B cell (primary cell): ENCODE measurements around the gene ZC3H12C. TPM values are rescaled to one million over a fixed set of nuclear protein-coding genes. Genes with fewer than 3 reads are reported as not detected.

Experiments used
- ATAC-seq: fragments of 200-7000 bp; cut with Tn5 transposase; one replicate; pipeline ENCODE4 v1.10.0; 2021; ENCODE audit warnings: low read depth, mild to moderate bottlenecking, moderate number of reproducible peaks, moderate library complexity
- CTCF ChIA-PET: fragments of 350-600 bp; sonication (Branson Sonifier 250); formaldehyde crosslinking; loops from one replicate; lab custom pipeline; 2021; ENCODE audit warnings: antibody characterized with exemption, inconsistent platforms; lab: Charles Lee
- POLR2A ChIA-PET: fragments of 350-600 bp; sonication (Branson Sonifier 250); formaldehyde crosslinking; loops from one replicate; lab custom pipeline; 2021; ENCODE audit warnings: antibody characterized with exemption; lab: Charles Lee
- DNase-seq: peaks from one replicate; pipeline ENCODE4 v3.0.0; 2013
- H2AFZ ChIP-seq: 2 replicates; pipeline ENCODE4 v1.6.1; 2012; ENCODE audit warnings: mild to moderate bottlenecking, low read depth, low read length; ENCODE audit not compliant: insufficient read depth, poor library complexity, severe bottlenecking
- H3K27ac ChIP-seq, 2 donors: 1 replicate in 1 of 2; 2 replicates in 1 of 2; pipeline ENCODE4 v1.5.1; 2012 to 2013; ENCODE audit warnings: low read length in 2 of 2, mild to moderate bottlenecking in 2 of 2, moderate library complexity in 1 of 2
- H3K27me3 ChIP-seq, 4 experiments: fragments of 200-600 bp in 1 of 4; sonication (generic) in 1 of 4; replicated peaks in 1 of 4; 1 replicate in 2 of 4; 2 replicates in 2 of 4; pipeline versions ENCODE4 v1.6.1 to v1.7.0; 2013 to 2016; ENCODE audit warnings: low read length in 3 of 4, mild to moderate bottlenecking in 2 of 4, mixed read lengths in 1 of 4, moderate library complexity in 1 of 4; ENCODE audit not compliant: insufficient read depth in 4 of 4, control insufficient read depth in 3 of 4; ENCODE audit errors: control extremely low read depth in 1 of 4
- H3K36me3 ChIP-seq, 2 experiments: replicated peaks in 1 of 2; 1 replicate in 1 of 2; 2 replicates in 1 of 2; pipeline versions ENCODE4 v1.6.1 to v1.7.1; 2013; ENCODE audit warnings: low read length in 1 of 2; ENCODE audit not compliant: insufficient read depth in 2 of 2, control insufficient read depth in 1 of 2; ENCODE audit errors: control extremely low read depth in 1 of 2, extremely low read depth in 1 of 2
- H3K4me1 ChIP-seq, 2 donors: fragments of 200-600 bp in 1 of 2; sonication (generic) in 1 of 2; 1 replicate in 1 of 2; 2 replicates in 1 of 2; pipeline versions ENCODE4 v1.5.1 to v1.6.1; 2013 to 2017; ENCODE audit warnings: low read length in 2 of 2; ENCODE audit not compliant: control insufficient read depth in 2 of 2, insufficient read depth in 2 of 2
- H3K4me2 ChIP-seq: replicated peaks from 2 replicates; pipeline ENCODE3; 2012; ENCODE audit warnings: mild to moderate bottlenecking, low read depth, low read length; ENCODE audit not compliant: poor library complexity, severe bottlenecking
- H3K4me3 ChIP-seq, 5 experiments: fragments of 200-600 bp in 1 of 5; sonication (generic) in 1 of 5; 1 replicate in 3 of 5; 2 replicates in 2 of 5; pipeline versions ENCODE4 v1.5.1 to v1.7.0; 2011 to 2016; ENCODE audit warnings: low read length in 4 of 5, mild to moderate bottlenecking in 4 of 5, low read depth in 2 of 5, control low read depth in 1 of 5, moderate library complexity in 1 of 5; ENCODE audit not compliant: insufficient read depth in 1 of 5; ENCODE audit errors: control extremely low read depth in 1 of 5, extremely low read depth in 1 of 5
- H3K79me2 ChIP-seq: fragments of 200-600 bp; sonication (generic); one replicate; pipeline ENCODE4 v1.6.0; 2016; ENCODE audit warnings: low read length; ENCODE audit not compliant: control insufficient read depth, insufficient read depth
- H3K9ac ChIP-seq: fragments of 200-600 bp; sonication (generic); 2 replicates; pipeline ENCODE4 v1.6.1; 2017; ENCODE audit warnings: mild to moderate bottlenecking, low read length, moderate library complexity
- H3K9me3 ChIP-seq, 3 donors: one replicate each; pipeline versions ENCODE4 v1.6.1 to v1.7.1; 2013; ENCODE audit warnings: low read length in 2 of 3; ENCODE audit not compliant: control insufficient read depth in 2 of 3, insufficient read depth in 1 of 3; ENCODE audit errors: control extremely low read depth in 1 of 3
- H4K20me1 ChIP-seq: 2 replicates; pipeline ENCODE4 v1.6.0; 2012; ENCODE audit warnings: mild to moderate bottlenecking, low read length; ENCODE audit not compliant: insufficient read depth, control insufficient read depth, poor library complexity, severe bottlenecking
- H3K27ac Mint-ChIP-seq: one replicate; pipeline ENCODE4 v1.8.0; 2021; ENCODE audit warnings: mixed read lengths
- H3K27me3 Mint-ChIP-seq: one replicate; pipeline ENCODE4 v1.8.0; 2021; ENCODE audit warnings: mixed read lengths
- H3K4me1 Mint-ChIP-seq: one replicate; pipeline ENCODE4 v1.8.0; 2021; ENCODE audit warnings: mixed read lengths
- H3K4me3 Mint-ChIP-seq: one replicate; pipeline ENCODE4 v1.8.0; 2021; ENCODE audit warnings: mixed read lengths
- H3K9me3 Mint-ChIP-seq: one replicate; pipeline ENCODE4 v1.8.0; 2022; ENCODE audit warnings: mixed read lengths; ENCODE audit not compliant: insufficient read depth
- EZH2 ChIP-seq: IDR thresholded peaks from 2 replicates; pipeline ENCODE4 v1.6.1; 2012; ENCODE audit warnings: borderline replicate concordance, low read depth, mild to moderate bottlenecking, moderate library complexity, low read length; ENCODE audit not compliant: insufficient read depth, poor library complexity, severe bottlenecking
- WGBS: methylation state at CpG from one replicate; pipeline ENCODE4 v1.1.5; 2013; ENCODE audit warnings: missing lambda C conversion rate; ENCODE audit not compliant: insufficient coverage; 5-methylcytosine and 5-hydroxymethylcytosine counted together
- intact Hi-C: fragments of 100-400 bp; cut with micrococcal nuclease; formaldehyde crosslinking; loops from one replicate; pipeline ENCODE4 v1.10.0; 2022
- polyA plus RNA-seq: library from polyadenylated mRNA; depleted of rRNA; stranded (reverse); fragments of >200 nt; gene quantifications from 2 replicates; pipeline ENCODE4 v1.2.3, GENCODE V29; 2012
- total RNA-seq, 2 donors: library from RNA; stranded (reverse); fragments of 120-200 nt in 1 of 2; gene quantifications; 1 replicate in 1 of 2; 2 replicates in 1 of 2; pipeline versions ENCODE4 v1.2.3 to v1.2.4, GENCODE V29; 2013 to 2022
- TF ChIP-seq, protein P1 (sequence below): fragments of 200-600 bp; IDR thresholded peaks from one replicate; pipeline ENCODE4 v1.8.0; 2022; ENCODE audit warnings: antibody characterized with exemption, mild to moderate bottlenecking

Gene ZC3H12C
- total and polyA plus RNA-seq, 2 donors (not counting 1 experiment from before 2014, with no cell fraction given): 0.01 to 0.10 TPM

DNA sequence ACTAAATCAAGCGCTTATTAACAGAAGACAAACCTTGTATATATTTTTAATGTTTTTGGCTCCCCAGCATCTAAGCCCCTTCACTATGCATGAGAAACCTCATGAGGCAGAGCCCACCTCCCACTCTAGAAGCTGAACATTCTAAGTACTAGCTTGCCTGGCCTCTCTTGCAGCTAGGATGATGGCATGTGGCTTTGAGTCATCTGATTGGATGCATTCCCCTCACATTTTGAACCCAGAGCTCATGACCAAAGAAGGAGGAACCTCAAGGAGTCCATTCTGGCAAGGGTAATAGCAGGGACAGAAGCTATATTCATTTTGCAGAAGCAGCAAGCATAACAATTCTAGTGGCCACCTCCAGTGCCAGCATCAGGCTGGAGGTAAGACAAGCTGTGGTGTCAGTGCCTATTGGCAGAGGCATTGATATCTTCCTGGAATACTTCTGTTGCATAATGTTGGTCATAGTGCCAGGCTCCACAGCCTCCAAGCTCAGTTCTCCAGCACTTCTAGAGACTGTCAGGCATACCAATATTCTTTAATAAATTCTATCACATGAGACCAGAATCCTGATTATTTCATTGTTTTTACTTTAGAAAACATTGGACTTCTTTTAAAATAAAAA is 14.2 kb upstream of the ZC3H12C start:
- Histone ChIP-seq H3K79me2 (no peaks in the 10 kb centered on the region), H3K4me3 (no peak overlapping the region), H3K4me1 (no peaks in the 10 kb centered on the region), H3K9me3 (peaks cover 0 to 5% (median 3%) of the 10 kb centered on the region in 3 donors), H3K4me2 (no peak overlapping the region), H3K36me3 (no peaks in the 10 kb centered on the region), H4K20me1 (no peaks in the 10 kb centered on the region), H3K27ac (no peak overlapping the region), H3K27me3 (peaks cover 0 to 11% (median 7%) of the 10 kb centered on the region in 4 experiments), H3K9ac (no peak overlapping the region), H2AFZ (no peak overlapping the region)
- Mint-ChIP-seq H3K27me3 (peaks cover 37% of the 10 kb centered on the region), H3K27ac (no peak overlapping the region), H3K4me1 (no peaks in the 10 kb centered on the region), H3K4me3 (no peak overlapping the region), H3K9me3 (peaks cover 2% of the 10 kb centered on the region)
- POLR2A ChIA-PET: no interaction called here
- no CpG with 5 or more reads among the region's 1 CpG for WGBS
- DNase-seq (no peak), ATAC-seq (no peak)
- CTCF ChIA-PET: no interaction called here
- TF ChIP-seq, protein P1, sequence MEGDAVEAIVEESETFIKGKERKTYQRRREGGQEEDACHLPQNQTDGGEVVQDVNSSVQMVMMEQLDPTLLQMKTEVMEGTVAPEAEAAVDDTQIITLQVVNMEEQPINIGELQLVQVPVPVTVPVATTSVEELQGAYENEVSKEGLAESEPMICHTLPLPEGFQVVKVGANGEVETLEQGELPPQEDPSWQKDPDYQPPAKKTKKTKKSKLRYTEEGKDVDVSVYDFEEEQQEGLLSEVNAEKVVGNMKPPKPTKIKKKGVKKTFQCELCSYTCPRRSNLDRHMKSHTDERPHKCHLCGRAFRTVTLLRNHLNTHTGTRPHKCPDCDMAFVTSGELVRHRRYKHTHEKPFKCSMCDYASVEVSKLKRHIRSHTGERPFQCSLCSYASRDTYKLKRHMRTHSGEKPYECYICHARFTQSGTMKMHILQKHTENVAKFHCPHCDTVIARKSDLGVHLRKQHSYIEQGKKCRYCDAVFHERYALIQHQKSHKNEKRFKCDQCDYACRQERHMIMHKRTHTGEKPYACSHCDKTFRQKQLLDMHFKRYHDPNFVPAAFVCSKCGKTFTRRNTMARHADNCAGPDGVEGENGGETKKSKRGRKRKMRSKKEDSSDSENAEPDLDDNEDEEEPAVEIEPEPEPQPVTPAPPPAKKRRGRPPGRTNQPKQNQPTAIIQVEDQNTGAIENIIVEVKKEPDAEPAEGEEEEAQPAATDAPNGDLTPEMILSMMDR: no peak
- no peak for TF ChIP-seq EZH2
- intact Hi-C loops: no loop called here

DNA sequence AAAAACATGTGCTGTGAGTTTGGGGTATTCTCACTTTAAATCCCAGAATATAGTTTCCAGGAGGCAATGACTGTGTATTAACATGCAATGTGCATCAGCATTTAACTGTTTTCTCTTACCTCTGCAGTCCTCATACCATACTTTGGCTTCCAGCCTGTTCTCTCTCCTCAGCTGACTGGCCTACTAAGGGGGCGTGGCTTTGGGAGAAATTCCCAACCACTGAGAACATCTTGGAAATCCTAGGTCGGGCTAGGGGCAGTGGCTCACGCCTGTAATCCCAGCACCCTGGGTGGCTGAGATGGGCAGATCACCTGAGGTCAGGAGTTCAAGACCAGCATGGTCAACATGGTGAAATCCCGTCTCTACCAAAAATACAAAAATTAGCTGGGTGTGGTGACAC is 13.5 kb upstream of the ZC3H12C start:
- H3K27ac ChIP-seq: no peak overlapping the region
- 86% methylated on average over 3 of the region's 4 CpGs for WGBS
- no peaks in the 10 kb centered on the region for H4K20me1 ChIP-seq
- no peak overlapping the region for H3K4me2 ChIP-seq
- TF ChIP-seq EZH2: no peak
- TF ChIP-seq, protein P1: no peak
- peaks cover 33% of the 10 kb centered on the region for H3K27me3 Mint-ChIP-seq
- peaks cover 0 to 5% (median 3%) of the 10 kb centered on the region in 3 donors for H3K9me3 ChIP-seq
- CTCF ChIA-PET: no interaction called here
- peaks cover 2% of the 10 kb centered on the region for H3K9me3 Mint-ChIP-seq
- DNase-seq: no peak
- no peak overlapping the region for H2AFZ ChIP-seq
- intact Hi-C loops: no loop called here
- H3K4me3 Mint-ChIP-seq: no peak overlapping the region
- H3K4me1 Mint-ChIP-seq: no peaks in the 10 kb centered on the region
- H3K27me3 ChIP-seq: peaks cover 0 to 13% (median 7%) of the 10 kb centered on the region in 4 experiments
- no peak overlapping the region for H3K27ac Mint-ChIP-seq
- no peaks in the 10 kb centered on the region for H3K79me2 ChIP-seq
- no peak for ATAC-seq
- H3K4me3 ChIP-seq: no peak overlapping the region
- H3K36me3 ChIP-seq: no peaks in the 10 kb centered on the region
- H3K4me1 ChIP-seq: no peaks in the 10 kb centered on the region
- H3K9ac ChIP-seq: no peak overlapping the region
- POLR2A ChIA-PET: no interaction called here
